ENCODE measurements around the gene ZMPSTE24. TPM values are rescaled to one million over a fixed set of nuclear protein-coding genes. Genes with fewer than 3 reads are reported as not detected.

ZMPSTE24 gene
- total RNA-seq, 1 experiment from 2014 or later, result 39.6 TPM

DNA sequence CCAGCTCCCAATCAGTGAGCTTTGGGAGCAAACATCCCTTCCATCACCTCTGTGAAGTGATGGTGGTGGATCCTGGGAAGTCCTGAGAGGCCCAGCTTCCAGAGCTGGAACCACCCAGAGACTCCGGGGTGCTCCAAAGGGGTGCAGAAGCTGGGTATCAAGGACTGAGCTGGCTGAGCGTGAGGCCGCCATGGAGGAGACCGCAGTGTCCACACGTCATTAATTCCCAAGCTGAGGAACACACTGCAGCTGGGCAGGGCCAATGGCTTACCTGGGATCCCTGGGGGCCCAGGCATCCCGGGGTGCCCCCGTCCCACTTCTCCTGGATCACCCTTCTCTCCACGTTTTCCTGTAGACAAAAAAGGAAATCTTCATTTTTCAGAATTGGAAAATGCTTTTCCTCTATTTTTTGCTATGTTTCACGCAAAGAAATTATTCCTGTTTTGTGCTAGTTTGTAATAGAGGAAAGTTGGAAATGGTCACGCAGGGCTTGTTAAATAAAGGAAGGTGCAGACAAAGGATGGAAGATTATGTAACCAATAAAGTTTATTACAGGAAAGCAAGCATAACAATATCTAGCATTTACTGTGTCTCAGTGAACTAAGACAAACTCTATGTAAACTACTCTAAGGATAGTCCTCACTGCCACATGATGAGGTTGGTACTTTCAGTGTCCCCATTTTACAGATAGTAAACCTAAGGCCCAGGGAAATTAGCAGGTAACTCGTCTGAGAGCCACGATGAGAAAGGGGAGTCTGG lies 43.7 kb downstream of the ZMPSTE24 start:
- no peak for TF ChIP-seq EZH2 (IDR thresholded peaks at IDR 0.05)
- ATAC-seq, result no peak
- CTCF ChIA-PET, result no interaction called here
- H3K27me3 ChIP-seq (ENCODE audit: insufficient read depth, low read length), result no peaks in the 10 kb centered on the region
- H3K4me3 ChIP-seq (replicated peaks in 1 of 2; ENCODE audit: low read depth in 1 of 2, low read length in 2 of 2), result no peak overlapping the region
- no peaks in the 10 kb centered on the region for H3K9me3 ChIP-seq (ENCODE audit: control insufficient read depth in 1 of 2, insufficient read depth in 1 of 2, low read depth in 1 of 2, low read length in 2 of 2)
- BruUV-seq (replicated peaks), result no TSS peak
- POLR2A ChIA-PET, result no interaction called here
- no peak overlapping the region for H3K4me2 ChIP-seq (ENCODE audit: low read length)
- H3K79me2 ChIP-seq (ENCODE audit: insufficient read depth, low read length), result no peaks in the 10 kb centered on the region
- H3K9me2 ChIP-seq (ENCODE audit: insufficient read depth), result no peaks in the 10 kb centered on the region
- H3K4me1 ChIP-seq (ENCODE audit: control insufficient read depth in 1 of 2, insufficient read depth in 2 of 2, low read length in 2 of 2), result peaks cover 16 to 21% of the 10 kb centered on the region in 2 experiments
- intact Hi-C loops (cut with micrococcal nuclease), result no loop called here
- H4K20me1 ChIP-seq (ENCODE audit: insufficient read depth), result no peaks in the 10 kb centered on the region
- DNase-seq (ENCODE audit: low read depth, low spot score), result no peak
- H3K36me3 ChIP-seq (ENCODE audit: control insufficient read depth in 1 of 2, insufficient read depth in 2 of 2, low read length in 2 of 2), result no peaks in the 10 kb centered on the region
- RAD21 ChIA-PET (ENCODE audit: low non-redundant PET in 1 of 2, low total read pairs in 2 of 2, uncharacterized antibody in 2 of 2, unreplicated experiment in 2 of 2), result no interaction called here
- H2AFZ ChIP-seq (ENCODE audit: low read depth, low read length, poor library complexity, severe bottlenecking), result no peak overlapping the region
- no peak overlapping the region for H3K9ac ChIP-seq (ENCODE audit: low read length)
- no peak overlapping the region for H3K27ac ChIP-seq (ENCODE audit: low read depth, low read length)

DNA sequence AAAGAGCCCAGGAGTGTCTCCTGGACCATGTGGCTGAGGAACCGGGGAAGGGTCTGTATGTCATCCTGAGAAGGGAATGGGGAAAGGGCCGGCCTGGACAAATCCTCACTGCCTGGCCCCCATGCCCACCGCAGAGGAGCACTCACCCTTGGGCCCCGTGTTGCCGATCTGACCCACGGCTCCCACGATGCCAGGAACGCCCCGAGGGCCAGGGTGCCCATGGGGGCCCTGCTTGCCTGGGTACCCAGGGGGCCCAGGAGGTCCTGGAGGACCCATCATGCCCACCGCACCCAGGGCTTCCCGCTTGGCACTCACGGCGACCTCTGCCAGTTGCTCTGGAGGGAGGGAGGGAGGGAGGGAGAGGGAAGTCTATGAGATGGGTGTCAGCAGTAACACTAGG lies 44.4 kb downstream of the ZMPSTE24 start:
- TF ChIP-seq, protein P1, sequence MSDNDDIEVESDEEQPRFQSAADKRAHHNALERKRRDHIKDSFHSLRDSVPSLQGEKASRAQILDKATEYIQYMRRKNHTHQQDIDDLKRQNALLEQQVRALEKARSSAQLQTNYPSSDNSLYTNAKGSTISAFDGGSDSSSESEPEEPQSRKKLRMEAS (IDR thresholded peaks at IDR 0.05), result no peak
- TF ChIP-seq FOSL1 (IDR thresholded peaks at IDR 0.05; ENCODE audit: low read depth) (no peak), YY1 (IDR thresholded peaks at IDR 0.05; ENCODE audit: extremely low read depth, insufficient replicate concordance, low read depth, low read length) (no peak), JUND (IDR thresholded peaks at IDR 0.05) (no peak), ELF1 (IDR thresholded peaks at IDR 0.05; ENCODE audit: borderline replicate concordance, low read depth) (no peak), EGR1 (IDR thresholded peaks at IDR 0.05; ENCODE audit: low read depth) (no peak)
- TF ChIP-seq, protein P2, sequence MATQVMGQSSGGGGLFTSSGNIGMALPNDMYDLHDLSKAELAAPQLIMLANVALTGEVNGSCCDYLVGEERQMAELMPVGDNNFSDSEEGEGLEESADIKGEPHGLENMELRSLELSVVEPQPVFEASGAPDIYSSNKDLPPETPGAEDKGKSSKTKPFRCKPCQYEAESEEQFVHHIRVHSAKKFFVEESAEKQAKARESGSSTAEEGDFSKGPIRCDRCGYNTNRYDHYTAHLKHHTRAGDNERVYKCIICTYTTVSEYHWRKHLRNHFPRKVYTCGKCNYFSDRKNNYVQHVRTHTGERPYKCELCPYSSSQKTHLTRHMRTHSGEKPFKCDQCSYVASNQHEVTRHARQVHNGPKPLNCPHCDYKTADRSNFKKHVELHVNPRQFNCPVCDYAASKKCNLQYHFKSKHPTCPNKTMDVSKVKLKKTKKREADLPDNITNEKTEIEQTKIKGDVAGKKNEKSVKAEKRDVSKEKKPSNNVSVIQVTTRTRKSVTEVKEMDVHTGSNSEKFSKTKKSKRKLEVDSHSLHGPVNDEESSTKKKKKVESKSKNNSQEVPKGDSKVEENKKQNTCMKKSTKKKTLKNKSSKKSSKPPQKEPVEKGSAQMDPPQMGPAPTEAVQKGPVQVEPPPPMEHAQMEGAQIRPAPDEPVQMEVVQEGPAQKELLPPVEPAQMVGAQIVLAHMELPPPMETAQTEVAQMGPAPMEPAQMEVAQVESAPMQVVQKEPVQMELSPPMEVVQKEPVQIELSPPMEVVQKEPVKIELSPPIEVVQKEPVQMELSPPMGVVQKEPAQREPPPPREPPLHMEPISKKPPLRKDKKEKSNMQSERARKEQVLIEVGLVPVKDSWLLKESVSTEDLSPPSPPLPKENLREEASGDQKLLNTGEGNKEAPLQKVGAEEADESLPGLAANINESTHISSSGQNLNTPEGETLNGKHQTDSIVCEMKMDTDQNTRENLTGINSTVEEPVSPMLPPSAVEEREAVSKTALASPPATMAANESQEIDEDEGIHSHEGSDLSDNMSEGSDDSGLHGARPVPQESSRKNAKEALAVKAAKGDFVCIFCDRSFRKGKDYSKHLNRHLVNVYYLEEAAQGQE (IDR thresholded peaks at IDR 0.05; ENCODE audit: low read depth), result no peak
- TF ChIP-seq, protein P3, sequence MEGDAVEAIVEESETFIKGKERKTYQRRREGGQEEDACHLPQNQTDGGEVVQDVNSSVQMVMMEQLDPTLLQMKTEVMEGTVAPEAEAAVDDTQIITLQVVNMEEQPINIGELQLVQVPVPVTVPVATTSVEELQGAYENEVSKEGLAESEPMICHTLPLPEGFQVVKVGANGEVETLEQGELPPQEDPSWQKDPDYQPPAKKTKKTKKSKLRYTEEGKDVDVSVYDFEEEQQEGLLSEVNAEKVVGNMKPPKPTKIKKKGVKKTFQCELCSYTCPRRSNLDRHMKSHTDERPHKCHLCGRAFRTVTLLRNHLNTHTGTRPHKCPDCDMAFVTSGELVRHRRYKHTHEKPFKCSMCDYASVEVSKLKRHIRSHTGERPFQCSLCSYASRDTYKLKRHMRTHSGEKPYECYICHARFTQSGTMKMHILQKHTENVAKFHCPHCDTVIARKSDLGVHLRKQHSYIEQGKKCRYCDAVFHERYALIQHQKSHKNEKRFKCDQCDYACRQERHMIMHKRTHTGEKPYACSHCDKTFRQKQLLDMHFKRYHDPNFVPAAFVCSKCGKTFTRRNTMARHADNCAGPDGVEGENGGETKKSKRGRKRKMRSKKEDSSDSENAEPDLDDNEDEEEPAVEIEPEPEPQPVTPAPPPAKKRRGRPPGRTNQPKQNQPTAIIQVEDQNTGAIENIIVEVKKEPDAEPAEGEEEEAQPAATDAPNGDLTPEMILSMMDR (IDR thresholded peaks at IDR 0.05 in 2 of 3, conservative IDR thresholded peaks at IDR 0.05 in 1 of 3; ENCODE audit: borderline replicate concordance in 1 of 3, insufficient read depth in 1 of 3, low read depth in 2 of 3, low read length in 2 of 3), result no peak
- H3K9me3 ChIP-seq (ENCODE audit: control insufficient read depth in 1 of 2, insufficient read depth in 1 of 2, low read depth in 1 of 2, low read length in 2 of 2), result no peaks in the 10 kb centered on the region
- no peaks in the 10 kb centered on the region for H4K20me1 ChIP-seq (ENCODE audit: insufficient read depth)
- ATAC-seq (no peak), DNase-seq (ENCODE audit: low read depth, low spot score) (no peak)
- no peak overlapping the region for H3K4me2 ChIP-seq (ENCODE audit: low read length)
- H3K9ac ChIP-seq (ENCODE audit: low read length), result no peak overlapping the region
- CTCF ChIA-PET, result no interaction called here
- no peak overlapping the region for H3K4me3 ChIP-seq (replicated peaks in 1 of 2; ENCODE audit: low read depth in 1 of 2, low read length in 2 of 2)
- POLR2A ChIA-PET, result no interaction called here
- RAD21 ChIA-PET (ENCODE audit: low non-redundant PET in 1 of 2, low total read pairs in 2 of 2, uncharacterized antibody in 2 of 2, unreplicated experiment in 2 of 2), result no interaction called here
- H3K4me1 ChIP-seq (ENCODE audit: control insufficient read depth in 1 of 2, insufficient read depth in 2 of 2, low read length in 2 of 2), result peaks cover 16 to 21% of the 10 kb centered on the region in 2 experiments
- BruUV-seq (replicated peaks), result no TSS peak
- H3K27me3 ChIP-seq (ENCODE audit: insufficient read depth, low read length), result no peaks in the 10 kb centered on the region
- intact Hi-C loops (cut with micrococcal nuclease), result no loop called here
- no peaks in the 10 kb centered on the region for H3K36me3 ChIP-seq (ENCODE audit: control insufficient read depth in 1 of 2, insufficient read depth in 2 of 2, low read length in 2 of 2)
- H3K9me2 ChIP-seq (ENCODE audit: insufficient read depth), result no peaks in the 10 kb centered on the region
- H3K79me2 ChIP-seq (ENCODE audit: insufficient read depth, low read length), result no peaks in the 10 kb centered on the region
- no peak overlapping the region for H2AFZ ChIP-seq (ENCODE audit: low read depth, low read length, poor library complexity, severe bottlenecking)
- no peak overlapping the region for H3K27ac ChIP-seq (ENCODE audit: low read depth, low read length)
